Keratinocyte (primary cell): ENCODE results near the gene RNASE12.

Experiments used
- CTCF ChIP-seq, 3 experiments: IDR thresholded peaks in 1 of 3; conservative IDR thresholded peaks in 1 of 3; optimal IDR thresholded peaks in 1 of 3; 2 replicates in 2 of 3; 3 replicates in 1 of 3; pipeline versions ENCODE3 to v1.5.1; 2011; ENCODE audit warnings: low read length in 3 of 3, mild to moderate bottlenecking in 3 of 3, moderate library complexity in 2 of 3, control low read depth in 1 of 3, inconsistent platforms in 1 of 3; ENCODE audit not compliant: insufficient read depth in 2 of 3; ENCODE audit errors: extremely low read depth in 1 of 3
- EZH2 ChIP-seq: IDR thresholded peaks from one replicate; pipeline ENCODE4 v1.6.1; 2012; ENCODE audit warnings: inconsistent platforms, mild to moderate bottlenecking, low read length, moderate library complexity

DNA sequence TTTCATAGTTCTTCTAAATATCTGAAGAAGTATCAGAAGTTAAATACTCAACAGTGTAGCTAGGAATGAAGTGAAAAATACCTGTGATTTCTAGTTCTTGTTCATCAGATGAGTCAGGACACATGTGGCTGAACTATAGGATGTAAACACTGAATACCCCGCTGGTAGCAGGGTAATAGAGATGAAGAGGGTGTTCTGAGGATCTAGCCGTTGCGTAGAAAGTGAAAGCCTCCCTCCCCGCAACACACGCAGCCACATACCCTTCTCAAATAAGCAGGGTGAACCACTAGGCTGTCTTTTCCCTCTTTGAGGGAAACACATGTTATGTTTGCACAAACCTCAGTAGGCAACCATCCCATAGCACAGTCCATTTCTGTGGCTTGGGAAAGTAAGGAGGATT, 16.4 kb upstream of the RNASE12 start:
- TF ChIP-seq EZH2 (no peak), CTCF (optimal IDR thresholded peaks at IDR 0.05 in 1 of 3, IDR thresholded peaks at IDR 0.05 in 1 of 3, conservative IDR thresholded peaks at IDR 0.05 in 1 of 3; ENCODE audit: extremely low read depth in 1 of 3, insufficient read depth in 2 of 3, low read length in 3 of 3) (no peak)
